CD4-positive, alpha-beta T cell treated with Interleukin-4 for 1 hour (primary cell): ENCODE measurements around the gene ACOT9.
A peak's percentile ranks its signal among the peaks of the same experiment; 100 is the strongest.
"Not testable (repeated sequence)": the region's sequence is repeated elsewhere in the genome, so short reads cannot be mapped to it uniquely, and the experiment has no call there.

Experiments
- DNase-seq, 2 donors: peaks; one replicate each; pipeline ENCODE4 v3.0.0-alpha.2; 2020 to 2022

ACOT9 gene

GRCh38 chrX:23742697-23743622 lies at the start of gene ACOT9:
ACOT9 (minus strand) TSS chrX:23743276; CDS start chrX:23743144, 132 bp downstream.
- DNase-seq = peak; percentile 79 to 87

GRCh38 chrX:23790155-23790497 lies 47.0 kb upstream of the ACOT9 start:
- DNase-seq = no peak

GRCh38 chrX:23789386-23790154 lies 46.5 kb upstream of the ACOT9 start:
- DNase-seq = no peak

GRCh38 chrX:23788946-23789345 lies 45.9 kb upstream of the ACOT9 start:
- no peak for DNase-seq

GRCh38 chrX:23788521-23788920 lies 45.4 kb upstream of the ACOT9 start:
- no peak for DNase-seq

DNA sequence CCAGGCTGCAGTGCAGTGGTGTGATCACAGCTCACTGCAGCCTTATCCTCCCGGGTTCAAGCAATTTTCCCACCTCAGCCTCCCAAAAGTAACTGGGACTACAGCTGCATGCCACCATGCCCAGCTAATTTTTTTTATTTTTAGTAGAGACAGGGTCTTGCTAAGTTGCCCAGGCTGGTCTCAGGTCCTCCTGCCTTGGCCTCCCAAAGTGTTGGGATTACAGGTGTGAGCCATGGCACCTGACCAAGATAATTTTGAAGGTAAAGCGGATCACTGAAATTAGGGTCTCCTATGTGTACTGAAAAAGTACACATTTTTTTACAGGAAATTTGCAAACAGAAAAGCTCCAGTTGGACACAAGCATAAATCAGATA lies 44.7 kb upstream of the ACOT9 start:
- DNase-seq = no peak

- DNase-seq = peak in 1 of 2 donors; percentile 34
These were observed 43.3 kb upstream of the ACOT9 start for GRCh38 chrX:23786268-23786815.

DNA sequence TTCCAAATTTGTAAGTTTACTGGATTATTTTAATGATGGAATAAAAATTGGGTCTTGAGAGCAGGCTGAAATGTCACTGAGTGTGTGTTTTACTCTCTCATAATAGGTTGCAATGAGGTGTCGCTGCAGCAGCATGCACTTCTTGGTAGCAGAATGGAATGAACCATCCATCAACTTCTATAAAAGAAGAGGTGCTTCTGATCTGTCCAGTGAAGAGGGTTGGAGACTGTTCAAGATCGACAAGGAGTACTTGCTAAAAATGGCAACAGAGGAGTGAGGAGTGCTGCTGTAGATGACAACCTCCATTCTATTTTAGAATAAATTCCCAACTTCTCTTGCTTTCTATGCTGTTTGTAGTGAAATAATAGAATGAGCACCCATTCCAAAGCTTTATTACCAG lies 42.5 kb upstream of the ACOT9 start:
- DNase-seq = no peak

DNA sequence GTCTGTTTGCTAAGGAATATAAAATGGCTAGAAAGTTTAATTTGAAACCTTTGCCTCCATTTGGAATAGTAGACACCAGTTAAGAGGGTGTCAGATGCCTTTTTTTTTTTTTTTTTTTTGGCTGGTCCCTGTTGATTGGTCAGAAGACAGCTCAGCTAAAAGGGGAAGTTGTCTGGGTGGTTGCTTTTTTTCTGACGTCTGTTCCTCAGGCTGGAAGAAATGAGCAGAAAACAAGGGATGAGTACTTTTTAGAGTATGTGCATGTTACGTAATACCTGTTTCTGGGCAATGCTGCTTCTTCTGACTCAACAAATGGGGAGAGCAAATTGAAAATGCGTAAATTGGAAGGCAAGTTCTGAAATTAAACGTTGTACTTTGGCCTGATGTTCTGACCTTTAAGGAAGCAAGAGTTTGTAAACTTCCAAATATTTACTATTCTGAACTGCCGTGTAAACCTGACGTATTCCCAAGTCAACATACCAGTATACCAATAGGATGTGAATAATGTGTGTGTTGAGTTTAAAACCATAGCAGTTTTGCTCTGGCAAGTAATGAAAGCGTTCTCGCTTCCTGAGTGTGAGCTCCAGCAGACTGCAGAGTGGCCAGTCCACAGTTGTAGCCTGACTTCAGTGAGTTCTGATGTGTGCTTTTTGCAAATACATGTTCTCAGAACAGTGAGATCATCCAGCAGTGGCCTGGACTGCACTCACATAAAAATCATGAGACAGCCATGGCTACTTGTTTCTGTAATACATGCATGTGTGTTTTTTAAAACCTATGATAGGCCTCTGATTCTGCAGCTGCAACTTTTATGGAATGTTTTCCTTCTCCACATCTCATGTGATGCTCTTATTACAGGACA lies 41.6 kb upstream of the ACOT9 start:
- peak; percentile 35 to 50 for DNase-seq

- peak in 1 of 2 donors; percentile 20 for DNase-seq
These were observed 40.8 kb upstream of the ACOT9 start for GRCh38 chrX:23783589-23784469.

GRCh38 chrX:23782863-23783588 lies 40.0 kb upstream of the ACOT9 start, which contains the start of gene SAT1:
SAT1 (plus strand) TSS chrX:23783173; CDS start chrX:23783352, 179 bp downstream.
- peak; percentile 95 to 96 for DNase-seq

DNA sequence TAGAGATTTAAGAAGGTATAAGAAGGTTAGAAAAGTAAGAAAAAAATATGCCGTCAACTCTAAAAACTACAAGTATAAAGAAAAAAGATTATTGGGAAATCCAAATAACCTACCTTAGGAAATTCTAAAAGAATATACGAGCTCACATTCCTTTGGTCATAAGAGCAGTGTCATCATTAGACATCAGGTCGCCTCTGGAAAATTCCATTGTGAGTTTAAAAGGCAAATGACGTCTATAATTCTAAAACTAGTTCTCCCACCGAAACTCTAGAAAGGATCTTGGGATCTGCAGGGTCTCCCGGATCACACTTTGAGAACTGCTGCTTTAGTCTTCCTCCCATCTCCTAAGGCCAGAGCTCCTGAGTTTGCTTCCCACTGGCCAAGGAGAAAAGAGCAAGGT lies 39.4 kb upstream of the ACOT9 start:
- DNase-seq = no peak

DNA sequence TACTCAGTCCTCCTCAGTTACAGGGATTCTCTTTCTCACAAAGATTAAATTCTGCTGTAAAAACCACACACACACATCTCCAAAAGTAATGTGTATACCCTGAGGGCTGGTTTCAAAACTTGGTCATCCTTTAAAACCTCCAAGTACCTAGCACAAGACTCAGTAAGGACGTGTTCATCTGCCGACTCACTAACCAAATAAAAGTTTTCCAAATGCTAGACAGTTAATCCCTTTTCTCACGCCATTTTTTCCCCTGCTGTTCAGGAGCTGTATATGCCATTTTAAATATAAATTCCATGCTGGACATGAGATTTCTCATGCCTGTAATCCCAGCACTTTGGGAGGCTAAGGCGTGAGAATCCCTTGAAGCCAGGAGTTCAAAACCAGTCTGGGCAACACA lies 35.9 kb upstream of the ACOT9 start:
- DNase-seq = no peak

DNA sequence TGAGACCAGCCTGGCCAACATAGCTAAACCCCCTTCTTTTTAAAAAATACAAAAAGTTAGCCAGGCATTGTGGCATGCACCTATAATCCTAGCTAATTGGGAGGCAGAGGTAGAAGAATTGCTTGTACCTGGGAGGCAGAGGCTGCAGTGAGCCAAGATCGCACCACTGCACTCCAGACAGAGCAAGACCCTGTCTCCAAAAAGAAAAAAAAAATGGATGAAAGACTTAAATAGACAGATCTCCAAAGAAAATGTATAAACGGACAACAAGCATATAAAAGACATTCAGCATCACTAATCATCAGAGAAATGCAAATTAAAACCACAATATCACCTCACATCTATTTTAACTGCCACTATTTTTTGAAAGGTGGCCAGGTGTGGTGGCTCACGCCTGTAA lies 33.3 kb upstream of the ACOT9 start:
- DNase-seq = no peak

DNA sequence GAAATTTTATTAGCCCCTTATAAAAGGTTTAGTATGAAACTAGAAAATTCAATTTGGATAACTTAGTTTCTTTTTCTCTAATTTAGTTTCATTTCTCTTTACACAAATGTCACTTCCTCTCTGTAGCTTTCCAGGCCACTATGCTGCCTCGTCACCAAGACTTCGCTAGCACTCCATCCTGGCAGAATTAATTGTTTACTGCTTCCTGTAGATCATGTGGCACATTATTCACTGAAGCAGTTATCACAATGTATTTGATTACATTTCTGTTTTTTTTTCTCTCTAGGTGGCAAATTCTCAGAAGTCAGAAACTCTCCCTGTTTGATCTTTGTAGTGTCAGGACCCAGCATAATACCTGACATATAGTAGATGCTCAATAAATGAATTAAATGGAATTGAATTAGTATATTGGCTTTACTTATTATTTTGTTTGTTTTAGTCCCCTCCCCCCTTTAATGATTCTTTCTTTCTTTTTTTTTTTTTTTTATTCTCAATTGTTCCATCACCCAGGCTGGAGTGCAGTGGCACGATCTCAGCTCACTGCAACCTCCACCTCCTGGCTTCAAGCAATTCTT lies 30.6 kb upstream of the ACOT9 start:
- DNase-seq = peak; percentile 73 to 83

DNA sequence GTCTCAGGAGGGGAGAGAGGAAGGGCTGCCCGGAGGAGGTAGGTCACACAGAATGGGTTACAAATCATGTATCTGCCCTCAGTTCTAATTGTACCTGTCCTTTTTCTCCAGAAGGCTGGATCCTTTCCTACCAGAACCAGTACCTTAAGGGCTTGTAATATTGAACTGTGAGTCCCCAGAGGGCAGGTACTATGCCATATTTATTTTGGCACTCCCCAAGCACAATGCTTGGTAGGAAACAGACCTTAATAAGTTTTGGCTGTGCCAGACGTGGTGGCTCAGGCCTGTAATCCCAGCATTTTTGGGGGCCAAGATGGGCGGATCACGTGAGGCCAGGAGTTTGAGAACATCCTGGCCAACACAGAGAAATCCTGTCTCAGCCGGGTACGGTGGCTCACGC lies 28.0 kb upstream of the ACOT9 start:
- not testable (repeated sequence) for DNase-seq

- no peak for DNase-seq
These were observed 27.1 kb upstream of the ACOT9 start for GRCh38 chrX:23770142-23770541.

DNA sequence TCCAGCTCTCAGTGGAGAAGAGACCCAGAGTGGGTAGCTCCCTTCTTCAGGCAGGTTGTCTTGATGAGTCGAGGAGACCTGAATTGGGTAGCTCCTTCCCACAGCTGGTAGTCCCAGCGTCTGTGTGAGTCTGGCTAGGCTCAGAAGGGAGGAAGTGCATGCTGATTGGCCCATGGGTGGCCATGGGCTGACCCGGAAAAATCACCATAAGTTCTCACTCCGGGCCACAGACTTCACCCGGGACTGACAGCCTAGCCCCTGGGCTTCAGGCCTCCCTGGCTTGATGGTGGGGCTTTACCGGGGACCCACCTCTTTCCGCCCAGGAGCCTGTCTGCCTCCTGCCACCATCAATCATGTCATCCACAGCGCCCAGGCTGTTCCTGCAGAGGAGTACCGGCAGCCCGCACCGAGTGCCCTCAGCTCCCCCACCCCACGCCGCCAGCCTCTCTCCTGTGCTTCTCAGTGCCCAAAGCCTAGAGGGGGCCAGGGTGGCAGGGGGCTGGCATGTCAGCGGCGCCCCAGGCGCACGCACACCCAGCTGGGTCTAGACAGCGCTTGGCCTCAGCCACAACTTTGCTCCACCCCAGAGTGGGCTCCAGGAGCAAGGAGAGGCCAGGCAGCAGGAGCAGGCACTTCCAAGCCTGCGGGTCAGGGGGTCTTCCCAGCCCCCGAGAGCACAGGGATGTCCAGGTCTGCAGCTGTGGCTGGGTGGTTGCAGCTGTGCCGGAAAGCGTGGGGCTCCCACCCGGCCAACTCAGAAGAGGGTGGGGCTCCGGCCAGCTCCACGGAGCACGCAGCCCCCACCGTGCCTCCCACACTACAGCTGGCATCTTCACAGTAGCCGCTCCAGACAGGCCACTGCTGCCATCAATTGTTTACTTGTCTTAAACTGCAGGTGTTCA lies 23.8 kb upstream of the ACOT9 start:
- no peak for DNase-seq

- DNase-seq = no peak
These were observed 22.8 kb upstream of the ACOT9 start for GRCh38 chrX:23765868-23766267.
